ENCODE results near the gene FBXL7.

Gene FBXL7

DNA sequence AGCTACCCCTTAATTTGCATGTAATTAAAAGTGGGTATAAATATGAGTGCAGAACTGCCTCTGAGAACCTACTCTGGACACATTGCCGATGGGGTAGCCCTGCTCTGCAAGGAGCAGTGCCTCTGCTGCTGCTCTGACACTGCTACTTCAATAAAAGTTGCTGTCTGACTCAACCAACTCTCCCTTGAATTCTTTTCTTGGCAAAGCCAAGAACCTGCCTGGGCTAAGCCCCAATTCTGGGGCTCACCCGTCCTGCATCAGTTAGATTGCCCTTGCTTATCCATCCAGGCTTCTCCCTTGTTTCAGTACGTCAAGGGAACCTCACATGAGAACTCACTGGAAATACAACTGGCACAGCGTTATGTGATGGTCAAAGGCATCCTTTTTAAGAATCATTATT, 44.1 kb downstream of the FBXL7 start:
- DNase-seq (ENCODE audit: low read depth): no peak

DNA sequence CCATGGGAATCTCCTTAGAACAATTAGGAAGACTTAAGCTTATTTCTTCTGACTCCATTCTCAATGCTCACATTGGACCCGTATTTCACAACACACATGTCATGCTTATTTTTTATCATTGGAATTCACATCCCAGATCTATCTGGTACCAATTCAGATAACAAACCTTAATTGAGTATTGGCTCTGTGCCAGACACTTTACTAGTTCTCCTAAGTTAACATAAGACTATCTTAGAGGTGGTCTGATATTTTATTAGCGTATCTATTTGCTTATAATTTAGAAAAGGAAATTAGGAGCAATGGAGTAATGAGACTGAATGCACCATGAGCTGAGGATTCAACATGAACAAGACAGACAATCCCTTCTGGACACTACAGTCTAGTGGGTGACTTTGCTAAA, 45.1 kb downstream of the FBXL7 start:
- DNase-seq (ENCODE audit: low read depth): no peak

GRCh38 chr5:15547261-15547839, 47.4 kb downstream of the FBXL7 start:
- DNase-seq (ENCODE audit: low read depth): no peak

DNA sequence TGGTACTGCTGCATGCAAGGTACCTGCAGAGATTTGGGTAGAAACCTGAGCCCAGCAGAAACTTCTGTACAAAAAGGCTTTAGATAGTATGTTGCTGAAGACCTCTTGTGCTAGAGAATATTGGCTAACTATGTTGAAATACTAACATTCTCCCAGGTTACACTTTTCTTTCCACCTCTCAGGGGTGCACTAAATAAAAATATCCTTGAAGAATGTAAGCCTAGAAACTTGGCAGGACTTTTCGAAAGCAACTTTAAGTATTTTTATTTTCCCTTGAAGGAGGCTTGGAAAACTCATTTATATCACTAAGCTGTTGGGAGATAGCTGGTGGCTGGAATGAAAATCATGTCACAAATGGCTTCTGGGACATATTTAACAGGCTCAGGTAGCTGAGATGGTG, 50.0 kb downstream of the FBXL7 start:
- no peak for DNase-seq (ENCODE audit: low read depth)

GRCh38 chr5:15550502-15551112, 50.6 kb downstream of the FBXL7 start:
- DNase-seq (ENCODE audit: low read depth): no peak

GRCh38 chr5:15551113-15551504, 51.1 kb downstream of the FBXL7 start:
- no peak for DNase-seq (ENCODE audit: low read depth)

DNA sequence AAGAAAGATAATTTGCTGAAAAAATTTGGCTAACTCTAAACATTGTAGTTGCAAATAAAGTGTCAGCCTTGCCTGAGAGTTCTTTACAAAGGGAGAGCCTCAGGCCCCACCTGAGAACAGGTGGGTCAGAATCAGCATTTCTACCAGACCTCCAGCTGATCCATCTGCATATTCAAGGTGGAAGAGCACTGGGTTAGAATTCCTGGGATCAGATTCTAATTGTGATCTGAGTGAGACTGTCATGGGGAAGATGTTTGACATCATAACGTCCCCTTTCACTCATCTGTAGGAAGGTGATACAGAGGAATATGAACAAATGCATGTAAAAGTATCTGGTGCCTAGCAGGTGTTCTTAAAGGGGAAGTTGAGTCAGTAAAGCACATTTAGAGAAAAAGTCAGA, 54.6 kb downstream of the FBXL7 start:
- no peak for DNase-seq (ENCODE audit: low read depth)

GRCh38 chr5:15555176-15555575, 55.2 kb downstream of the FBXL7 start:
- no peak for DNase-seq (ENCODE audit: low read depth)

- no peak for DNase-seq (ENCODE audit: low read depth)
These were observed 58.3 kb downstream of the FBXL7 start for GRCh38 chr5:15558240-15558639.

- no peak for DNase-seq (ENCODE audit: low read depth)
These were observed 58.7 kb downstream of the FBXL7 start for GRCh38 chr5:15558681-15559080.

DNA sequence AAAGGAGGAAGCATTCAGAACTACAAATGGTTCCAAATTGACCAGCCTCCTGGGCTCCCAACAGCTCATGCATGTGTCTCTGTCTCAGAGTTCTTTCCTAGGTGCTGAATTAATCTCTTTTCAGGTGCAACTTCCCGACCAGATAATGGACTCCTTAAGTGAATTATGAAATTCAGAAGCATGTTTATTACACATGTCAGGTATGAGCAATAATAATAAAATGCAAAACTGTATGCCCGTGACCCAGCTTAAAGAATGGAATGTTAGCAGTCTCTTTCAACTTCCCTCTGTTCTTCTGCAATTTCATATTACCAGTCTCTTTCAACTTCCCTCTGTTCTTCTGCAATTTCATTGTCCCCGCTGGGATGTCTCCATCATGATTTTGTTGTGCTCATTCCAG, 60.4 kb downstream of the FBXL7 start:
- no peak for DNase-seq (ENCODE audit: low read depth)

DNA sequence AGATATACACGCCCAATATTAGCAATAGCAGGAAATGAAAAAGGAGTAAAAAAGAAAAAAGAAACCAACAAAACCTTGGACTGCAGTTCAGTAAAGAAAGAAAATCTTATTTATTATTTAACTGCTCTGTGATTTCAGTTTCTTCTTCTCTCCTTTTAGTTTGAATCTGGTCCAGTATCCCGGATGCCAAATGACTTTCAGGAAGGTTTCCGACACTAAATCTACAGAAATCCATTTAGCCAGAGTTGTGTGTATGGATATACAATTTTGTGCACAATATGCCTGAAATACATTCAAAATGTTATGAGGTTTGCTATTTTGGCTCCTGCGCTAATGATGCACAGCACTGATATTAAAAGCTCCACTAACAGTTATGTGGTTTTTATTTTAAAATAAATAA, 64.5 kb downstream of the FBXL7 start:
- no peak for DNase-seq (ENCODE audit: low read depth)

- no peak for DNase-seq (ENCODE audit: low read depth)
These were observed 65.0 kb downstream of the FBXL7 start for GRCh38 chr5:15564957-15565356.

- no peak for DNase-seq (ENCODE audit: low read depth)
These were observed 66.3 kb downstream of the FBXL7 start for GRCh38 chr5:15566306-15566705.

- DNase-seq (ENCODE audit: low read depth): no peak
These were observed 66.8 kb downstream of the FBXL7 start for GRCh38 chr5:15566789-15567188.

DNA sequence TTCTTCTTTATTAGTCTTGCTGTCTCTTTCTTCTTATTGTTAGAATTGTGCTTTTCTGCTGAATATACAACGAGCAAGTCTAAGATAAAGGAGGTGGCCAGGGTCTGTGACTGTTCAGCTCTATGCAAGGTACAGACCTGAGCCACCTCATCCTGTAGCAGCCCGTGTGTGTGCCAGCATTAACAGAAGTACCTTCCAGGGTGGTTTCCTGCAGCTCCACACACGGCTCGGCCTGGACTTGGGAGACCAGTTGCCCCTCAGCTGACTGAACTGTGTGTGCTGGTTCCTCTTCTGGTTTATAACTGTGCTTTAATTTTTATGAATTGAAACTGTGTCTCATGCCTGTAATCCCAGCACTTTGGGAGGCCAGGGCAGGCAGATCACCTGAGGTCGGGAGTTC, 70.5 kb downstream of the FBXL7 start:
- no peak for DNase-seq (ENCODE audit: low read depth)

- DNase-seq (ENCODE audit: low read depth): no peak
These were observed 71.1 kb downstream of the FBXL7 start for GRCh38 chr5:15571081-15571480.

DNA sequence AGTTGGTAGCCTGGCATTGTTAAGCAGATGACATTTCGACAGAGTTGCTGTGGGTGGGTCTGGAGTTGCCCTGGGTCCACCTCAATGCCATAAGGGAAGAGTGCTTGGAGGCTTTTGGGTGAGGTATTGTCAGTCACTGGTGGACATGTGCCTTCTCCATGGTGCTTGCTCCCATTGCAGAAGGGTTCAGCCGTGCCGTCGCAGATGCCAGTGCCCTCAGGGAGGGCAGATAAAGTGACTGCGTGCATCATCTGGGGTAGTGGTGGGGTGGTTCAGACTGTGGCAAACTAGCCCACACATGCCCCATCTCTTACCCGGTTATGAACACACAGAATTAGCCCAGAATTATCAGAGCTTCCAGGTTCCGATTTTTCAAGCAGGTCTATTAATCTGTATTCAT, 71.6 kb downstream of the FBXL7 start:
- DNase-seq (ENCODE audit: low read depth): no peak

- DNase-seq (ENCODE audit: low read depth): no peak
These were observed 73.6 kb downstream of the FBXL7 start for GRCh38 chr5:15573590-15573989.

DNA sequence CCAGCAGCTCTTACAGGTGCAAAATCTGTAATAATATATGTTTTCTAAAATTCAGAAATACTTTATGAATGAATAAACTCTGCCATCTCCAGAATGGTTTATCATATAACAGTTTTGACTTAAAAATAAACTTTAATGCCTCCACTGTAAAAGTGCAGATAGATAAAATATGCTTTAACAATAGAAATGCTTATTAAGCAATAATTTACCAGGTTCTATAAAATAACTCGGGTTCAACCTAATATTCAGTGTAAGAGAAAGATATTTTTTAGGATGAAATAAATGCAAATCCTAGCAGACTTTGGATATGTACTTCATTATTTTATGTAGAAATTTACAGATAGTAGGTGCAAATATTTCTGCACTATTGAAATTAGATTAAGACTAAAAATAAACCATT, 74.1 kb downstream of the FBXL7 start:
- no peak for DNase-seq (ENCODE audit: low read depth)

DNA sequence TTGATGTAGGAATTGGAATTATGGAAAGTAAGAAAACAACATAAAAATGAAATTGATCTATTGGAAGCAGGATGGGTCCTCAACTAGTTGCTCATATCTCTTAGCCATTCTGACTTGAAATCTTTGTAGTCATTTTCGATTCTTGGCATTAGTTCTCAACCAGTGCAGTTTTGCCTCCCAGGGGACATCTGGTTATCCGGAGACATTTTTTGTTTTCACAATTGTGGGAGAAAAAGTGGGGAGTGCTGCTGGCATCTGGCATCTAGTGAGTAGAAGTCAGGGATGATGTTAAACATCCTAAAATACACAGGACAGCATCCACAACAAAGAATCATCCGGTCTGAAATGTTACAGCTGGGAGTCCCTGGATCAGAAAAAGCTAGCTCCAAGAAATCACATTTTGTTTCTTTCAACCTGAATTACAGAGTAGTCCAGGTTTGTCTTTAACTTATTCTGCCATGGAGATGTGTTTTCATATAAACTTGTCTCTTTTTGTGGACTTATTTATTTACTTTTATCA, 74.9 kb downstream of the FBXL7 start:
- DNase-seq (ENCODE audit: low read depth): no peak

GRCh38 chr5:15575666-15576065, 75.7 kb downstream of the FBXL7 start:
- no peak for DNase-seq (ENCODE audit: low read depth)

DNA sequence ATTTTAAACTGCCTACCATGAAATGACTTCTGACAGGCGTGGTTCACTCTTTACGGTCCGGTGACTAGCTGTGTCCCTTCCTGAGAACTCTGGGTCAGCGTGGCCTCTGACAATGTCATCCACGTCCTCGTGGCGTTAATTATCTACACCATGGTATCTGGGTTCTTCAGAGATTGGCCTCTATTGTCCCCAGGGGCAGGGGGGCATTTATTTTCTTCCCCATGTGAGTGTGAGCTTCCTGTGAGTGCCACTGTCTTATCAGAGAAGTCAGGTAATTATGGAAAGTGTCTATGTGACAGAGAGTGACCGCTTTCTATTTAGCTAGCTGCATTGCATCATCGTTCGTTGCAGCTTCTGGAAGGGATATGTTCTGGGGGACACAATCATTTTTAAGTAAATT, 77.2 kb downstream of the FBXL7 start:
- no peak for DNase-seq (ENCODE audit: low read depth)

DNA sequence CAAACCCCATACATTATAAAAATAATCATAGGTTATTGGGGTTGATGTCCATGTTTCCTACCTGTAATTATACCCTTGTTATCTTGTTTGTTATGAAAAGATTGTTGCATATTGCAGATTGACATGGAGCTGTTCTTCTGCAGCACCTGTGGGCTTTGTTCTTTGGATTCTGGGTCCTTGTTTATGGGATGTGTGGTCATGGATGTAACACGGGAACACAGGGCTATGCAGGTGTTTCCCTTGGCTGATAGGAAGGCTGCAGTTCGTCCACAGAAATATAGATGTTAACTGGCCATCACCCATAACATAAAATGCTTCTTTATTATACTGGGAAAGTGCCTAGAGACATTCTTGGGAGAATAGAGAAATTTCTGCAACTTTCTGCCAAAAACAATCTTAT, 77.9 kb downstream of the FBXL7 start:
- no peak for DNase-seq (ENCODE audit: low read depth)
